Cardiac muscle cell (in vitro differentiated cells and primary cell): ENCODE results near the gene CALN1. TPM values are rescaled to one million over a fixed set of nuclear protein-coding genes. Genes with fewer than 3 reads are reported as not detected.

Experiments
- DNase-seq, 2 donors: peaks; one replicate each; pipeline versions ENCODE4 v3.0.0 to v3.0.0-alpha.2; 2010 to 2017; ENCODE audit warnings: low read depth in 1 of 2, low spot score in 1 of 2
- H3K27ac ChIP-seq: fragments of 200-600 bp; sonication (generic); 2 replicates; pipeline ENCODE4 v1.5.1; 2016
- H3K27me3 ChIP-seq: fragments of 200-600 bp; sonication (generic); 2 replicates; pipeline ENCODE4 v1.6.0; 2016; ENCODE audit warnings: control low read depth
- H3K36me3 ChIP-seq: fragments of 200-600 bp; sonication (generic); 2 replicates; pipeline ENCODE4 v1.5.1; 2016; ENCODE audit warnings: control low read depth
- H3K4me1 ChIP-seq: fragments of 200-600 bp; sonication (generic); 2 replicates; pipeline ENCODE4 v1.8.1; 2017; ENCODE audit warnings: low read depth, mild to moderate bottlenecking, mixed run types
- H3K4me3 ChIP-seq: fragments of 200-600 bp; sonication (generic); 2 replicates; pipeline ENCODE4 v1.5.1; 2016; ENCODE audit warnings: mild to moderate bottlenecking
- H3K9me3 ChIP-seq: fragments of 200-600 bp; sonication (generic); 2 replicates; pipeline ENCODE4 v1.5.1; 2017; ENCODE audit warnings: low read depth, mild to moderate bottlenecking, control low read depth
- CTCF ChIP-seq: IDR thresholded peaks from 2 replicates; pipeline ENCODE4 v1.5.1; 2012; ENCODE audit warnings: low read depth, mild to moderate bottlenecking, low read length
- polyA plus RNA-seq: library from polyadenylated mRNA; unstranded; fragments of >200 nt; fragmentation: Nextera tagmentation; extraction: Ambion mirVana; gene quantifications from 2 replicates; pipeline ENCODE4 v1.2.1, GENCODE V29; 2016
- total RNA-seq: library from RNA; depleted of rRNA; stranded (reverse); fragments of >200 nt; gene quantifications from 2 replicates; pipeline ENCODE4 v1.2.3, GENCODE V29; 2016

CALN1 gene
- total and polyA plus RNA-seq, 2 experiments from 2014 or later = 0.03 to 0.18 TPM

DNA sequence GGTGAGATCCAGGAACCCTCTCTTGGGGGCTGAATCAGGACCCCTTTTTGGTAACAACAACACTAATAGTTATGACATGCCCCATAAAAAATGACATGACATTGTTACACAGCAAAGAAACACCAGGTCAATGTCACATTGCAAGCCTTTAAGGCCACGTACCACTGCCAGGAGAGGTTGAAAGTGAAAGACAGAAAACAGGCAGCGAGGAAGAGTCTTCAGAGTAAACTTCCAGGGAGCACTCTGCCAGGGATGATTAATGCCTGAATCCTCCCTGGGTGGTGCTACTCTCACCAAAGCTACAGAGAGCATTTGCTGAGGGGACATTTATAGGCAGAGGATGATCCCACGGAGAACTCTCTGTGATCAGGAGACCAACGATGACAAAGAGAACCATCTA, 551.6 kb downstream of the CALN1 start:
- no peak for DNase-seq
- Histone ChIP-seq H3K9me3 (no peaks in the 10 kb centered on the region), H3K4me1 (no peaks in the 10 kb centered on the region), H3K36me3 (no peaks in the 10 kb centered on the region), H3K27ac (no peak overlapping the region), H3K4me3 (no peak overlapping the region), H3K27me3 (no peaks in the 10 kb centered on the region)
- no peak for TF ChIP-seq CTCF

- no peaks in the 10 kb centered on the region for H3K27me3 ChIP-seq
- no peaks in the 10 kb centered on the region for H3K9me3 ChIP-seq
Observed at GRCh38 chr7:71857338-71857737, 554.8 kb downstream of the CALN1 start.

DNA sequence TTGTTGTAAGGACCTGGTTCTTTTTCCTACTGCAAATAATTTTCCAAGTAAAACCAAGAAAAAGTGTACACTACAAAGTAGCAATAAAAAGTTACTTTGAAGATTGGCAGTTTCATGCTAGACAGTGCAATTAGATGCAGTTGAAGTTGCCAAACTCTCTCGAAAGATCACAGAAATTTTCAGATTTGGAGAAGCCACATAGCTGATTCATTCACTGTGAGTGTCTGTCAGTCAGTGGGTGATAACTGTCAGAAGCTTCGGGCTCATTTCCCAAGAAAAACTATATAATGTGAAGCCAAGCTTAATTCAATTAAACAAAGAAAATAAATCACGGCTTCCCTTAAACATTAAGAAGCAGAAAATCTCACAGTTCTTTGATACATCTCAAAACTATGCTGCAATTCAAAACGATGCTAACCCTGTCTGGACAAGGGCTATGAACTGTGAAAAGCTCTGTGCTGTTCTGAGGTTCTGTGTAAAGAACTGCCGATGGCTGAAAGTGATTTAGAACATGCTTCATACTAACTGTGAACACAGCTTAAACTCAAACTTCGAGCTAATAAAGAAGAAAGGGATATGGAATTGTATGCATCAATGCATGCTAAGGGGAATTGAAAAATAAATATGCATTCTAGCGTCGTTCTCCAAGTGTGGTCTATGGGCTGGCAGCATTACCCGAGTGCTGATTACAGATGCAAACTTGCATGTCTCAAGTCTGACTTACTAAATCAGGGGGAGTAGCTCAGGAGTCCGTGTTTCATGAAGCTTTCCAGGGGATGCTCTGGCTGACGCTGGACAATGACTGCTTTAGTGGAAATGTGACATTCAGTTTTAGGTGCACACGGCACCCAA, 557.4 kb downstream of the CALN1 start:
- no peaks in the 10 kb centered on the region for H3K36me3 ChIP-seq
- H3K4me3 ChIP-seq = no peak overlapping the region
- H3K27ac ChIP-seq = no peak overlapping the region
- H3K4me1 ChIP-seq = no peaks in the 10 kb centered on the region
- H3K27me3 ChIP-seq = no peaks in the 10 kb centered on the region
- TF ChIP-seq CTCF = no peak
- DNase-seq = no peak
- H3K9me3 ChIP-seq = no peaks in the 10 kb centered on the region

More at GRCh38 chr7:71857338-71857737, 554.8 kb downstream of the CALN1 start:
- Histone ChIP-seq H3K36me3 (no peaks in the 10 kb centered on the region), H3K4me3 (no peak overlapping the region), H3K27ac (no peak overlapping the region), H3K4me1 (no peaks in the 10 kb centered on the region)
- no peak for TF ChIP-seq CTCF
- DNase-seq = no peak

GRCh38 chr7:71851776-71852498, 560.2 kb downstream of the CALN1 start:
- Histone ChIP-seq H3K9me3 (no peaks in the 10 kb centered on the region), H3K27me3 (no peaks in the 10 kb centered on the region), H3K27ac (no peak overlapping the region), H3K4me3 (no peak overlapping the region), H3K4me1 (no peaks in the 10 kb centered on the region), H3K36me3 (no peaks in the 10 kb centered on the region)
- DNase-seq = no peak
- TF ChIP-seq CTCF = no peak

DNA sequence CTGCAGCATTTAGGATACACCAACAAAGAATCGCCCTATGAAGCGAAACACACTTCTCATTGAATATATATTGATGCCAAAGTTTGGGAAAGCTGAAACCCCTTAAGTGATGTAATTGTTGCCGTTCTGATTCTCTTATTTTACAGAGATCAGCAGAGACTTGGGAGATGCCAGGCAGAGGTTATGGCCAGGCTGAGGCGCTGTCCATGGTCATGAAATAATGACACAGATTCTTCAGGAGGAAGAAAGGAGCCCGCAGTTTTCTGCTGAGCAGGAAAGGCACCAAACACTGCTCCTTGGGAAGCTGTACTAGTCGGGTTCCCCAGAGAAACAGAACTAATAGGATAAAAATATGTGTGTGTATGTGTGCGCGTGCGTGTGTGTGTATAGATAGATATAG, 566.0 kb downstream of the CALN1 start:
- no peaks in the 10 kb centered on the region for H3K4me1 ChIP-seq
- H3K9me3 ChIP-seq = no peaks in the 10 kb centered on the region
- H3K27ac ChIP-seq = no peak overlapping the region
- TF ChIP-seq CTCF = no peak
- H3K4me3 ChIP-seq = no peak overlapping the region
- peak in 1 of 2 donors; percentile 71 for DNase-seq
- H3K36me3 ChIP-seq = no peaks in the 10 kb centered on the region
- no peaks in the 10 kb centered on the region for H3K27me3 ChIP-seq
